Subcutaneous adipose tissue (tissue), 4 donors: Measurements from ENCODE around the gene SLC41A2. TPM values are rescaled to one million over a fixed set of nuclear protein-coding genes. Genes with fewer than 3 reads are reported as not detected.

Experiments used
- total RNA-seq, 4 donors: library from RNA; depleted of rRNA; stranded (reverse); fragments of >200 nt; gene quantifications; one replicate each; pipeline ENCODE4 v1.1.0, GENCODE V29; 2016
- TF ChIP-seq, protein P1 (sequence below): fragments of 450-650 bp; IDR thresholded peaks from one replicate; pipeline ENCODE4 v1.5.1; 2016; ENCODE audit warnings: low read depth, mild to moderate bottlenecking, control low read depth, antibody characterized with exemption, moderate library complexity

The SLC41A2 gene
- total RNA-seq, 4 donors from 2014 or later = 18.5 to 65.8 (median 36.4) TPM

DNA sequence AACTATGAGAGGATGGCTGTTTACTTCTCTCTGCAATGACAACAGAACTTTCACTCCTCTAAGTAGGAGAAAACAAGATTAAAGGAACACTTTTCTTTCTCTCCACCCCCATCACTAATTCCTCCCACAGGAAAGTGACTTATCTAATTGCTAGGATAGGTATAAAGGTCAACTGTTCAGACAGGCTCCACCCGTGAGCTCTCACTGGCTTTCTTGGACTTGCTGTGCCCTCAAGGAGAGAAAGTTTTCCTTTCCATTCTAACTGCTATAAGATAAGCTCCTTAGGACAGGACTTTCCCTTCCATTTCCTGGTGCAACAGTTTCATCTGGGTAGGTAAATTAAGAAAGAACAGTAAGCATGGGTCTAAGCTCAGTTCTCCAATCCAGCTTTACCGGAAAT lies 4.8 kb downstream of the SLC41A2 start:
- TF ChIP-seq, protein P1, sequence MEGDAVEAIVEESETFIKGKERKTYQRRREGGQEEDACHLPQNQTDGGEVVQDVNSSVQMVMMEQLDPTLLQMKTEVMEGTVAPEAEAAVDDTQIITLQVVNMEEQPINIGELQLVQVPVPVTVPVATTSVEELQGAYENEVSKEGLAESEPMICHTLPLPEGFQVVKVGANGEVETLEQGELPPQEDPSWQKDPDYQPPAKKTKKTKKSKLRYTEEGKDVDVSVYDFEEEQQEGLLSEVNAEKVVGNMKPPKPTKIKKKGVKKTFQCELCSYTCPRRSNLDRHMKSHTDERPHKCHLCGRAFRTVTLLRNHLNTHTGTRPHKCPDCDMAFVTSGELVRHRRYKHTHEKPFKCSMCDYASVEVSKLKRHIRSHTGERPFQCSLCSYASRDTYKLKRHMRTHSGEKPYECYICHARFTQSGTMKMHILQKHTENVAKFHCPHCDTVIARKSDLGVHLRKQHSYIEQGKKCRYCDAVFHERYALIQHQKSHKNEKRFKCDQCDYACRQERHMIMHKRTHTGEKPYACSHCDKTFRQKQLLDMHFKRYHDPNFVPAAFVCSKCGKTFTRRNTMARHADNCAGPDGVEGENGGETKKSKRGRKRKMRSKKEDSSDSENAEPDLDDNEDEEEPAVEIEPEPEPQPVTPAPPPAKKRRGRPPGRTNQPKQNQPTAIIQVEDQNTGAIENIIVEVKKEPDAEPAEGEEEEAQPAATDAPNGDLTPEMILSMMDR = no peak

DNA sequence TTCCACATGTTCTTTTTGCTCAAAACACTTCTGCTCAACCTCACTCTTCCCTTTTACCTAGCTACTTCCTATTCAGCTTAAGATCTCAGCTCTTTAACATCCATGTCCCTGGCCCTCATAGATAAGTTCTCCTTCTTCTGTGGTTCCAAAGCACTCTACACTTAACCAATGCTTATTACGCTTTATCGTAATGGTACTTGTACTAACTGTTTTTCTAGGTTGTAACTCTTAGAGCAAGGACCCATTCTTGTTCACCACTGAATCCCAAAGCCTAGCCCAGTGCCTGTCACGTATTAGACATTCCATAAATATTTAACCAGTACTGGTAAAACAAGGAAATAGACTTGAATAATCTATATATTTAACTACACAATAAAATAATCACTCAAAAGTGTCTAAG lies 5.3 kb downstream of the SLC41A2 start:
- TF ChIP-seq, protein P1 = no peak

DNA sequence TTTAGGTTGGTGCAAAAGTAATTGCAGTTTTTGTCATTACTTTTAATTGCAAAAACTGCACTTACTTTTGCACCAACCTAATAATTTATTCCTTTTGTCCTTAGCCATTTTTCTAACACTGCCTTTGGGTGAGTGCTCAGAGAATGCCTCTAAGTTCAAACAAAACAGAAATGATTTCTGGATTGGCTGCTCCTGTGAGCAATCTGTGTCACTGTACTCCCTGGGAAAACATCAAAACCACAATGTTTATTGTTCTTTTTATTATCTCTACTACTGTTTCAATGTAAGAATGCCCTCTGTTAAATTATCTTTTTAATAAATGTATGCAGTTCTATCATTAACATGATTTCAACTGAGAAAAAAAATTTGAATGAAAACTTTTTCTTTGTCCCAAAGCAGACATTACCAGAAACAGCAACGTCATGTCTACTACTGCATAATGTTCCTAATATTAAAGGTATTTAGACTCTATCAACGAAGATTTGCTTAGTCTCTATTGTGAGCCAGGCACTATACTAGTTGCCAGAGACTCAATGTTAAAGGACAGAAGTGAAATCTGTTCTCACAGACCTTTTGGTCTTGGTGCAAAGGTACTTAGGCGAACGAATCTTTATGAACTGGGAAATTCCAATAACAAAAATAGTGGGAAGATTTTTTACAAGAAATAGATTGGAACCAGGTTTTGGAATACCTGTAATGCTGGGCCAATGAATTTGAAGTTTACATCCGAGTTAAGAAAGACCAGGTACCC lies 6.2 kb downstream of the SLC41A2 start:
- TF ChIP-seq, protein P1 = no peak

DNA sequence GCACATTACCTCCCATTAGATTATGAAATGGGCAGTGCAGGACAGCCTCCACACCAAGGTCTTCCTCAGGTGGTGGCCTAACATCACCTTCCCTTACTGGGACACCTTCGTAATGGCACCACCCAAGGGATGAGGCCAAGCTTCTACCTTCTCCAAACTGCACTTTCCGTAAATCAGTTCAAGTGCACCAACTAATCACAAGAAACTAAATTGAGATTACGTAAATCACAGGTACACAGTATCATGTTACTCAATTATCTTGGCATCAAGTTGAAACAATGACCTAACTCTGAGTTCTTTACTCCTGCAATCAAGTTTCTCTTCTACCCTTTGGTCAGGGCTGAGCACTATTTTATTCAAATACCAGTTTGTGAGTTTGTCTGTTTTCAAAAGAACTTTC lies 13.8 kb downstream of the SLC41A2 start:
- TF ChIP-seq, protein P1 = no peak

DNA sequence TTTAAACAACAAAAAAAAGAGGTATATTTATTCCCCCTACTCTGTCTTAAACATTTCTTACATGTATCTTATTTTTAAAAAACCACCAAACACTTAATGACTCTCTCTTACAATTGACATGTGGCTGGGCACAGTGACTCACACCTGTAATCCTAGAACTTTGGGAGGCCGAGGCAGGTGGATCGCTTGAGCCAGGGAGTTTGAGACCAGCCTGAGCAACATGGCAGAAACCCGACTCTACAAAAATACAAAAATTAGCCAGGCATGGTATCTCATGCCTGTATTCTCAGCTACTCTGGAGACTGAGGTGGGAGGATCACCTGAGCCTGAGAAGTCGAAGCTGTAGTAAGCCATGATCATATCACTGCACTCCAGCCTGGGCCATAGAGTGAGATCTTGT lies 16.0 kb downstream of the SLC41A2 start:
- TF ChIP-seq, protein P1 = no peak

DNA sequence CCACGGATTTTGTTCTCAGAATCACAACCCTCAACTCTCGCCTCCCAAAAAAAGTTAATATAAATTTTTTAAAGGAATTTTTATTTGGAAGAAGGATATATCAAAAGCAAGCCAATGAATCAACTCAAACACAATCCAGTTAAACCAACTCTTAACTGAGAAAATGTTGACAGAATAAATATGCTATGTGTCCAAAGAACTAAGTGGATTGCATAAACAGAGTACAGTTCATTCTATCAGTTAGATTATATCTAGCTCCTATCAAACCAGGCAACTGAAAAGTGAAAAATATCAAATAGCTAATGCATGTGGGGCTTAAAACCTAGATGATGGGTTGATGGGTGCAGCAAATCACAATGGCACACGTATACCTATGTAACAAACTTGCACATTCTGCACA lies 16.6 kb downstream of the SLC41A2 start:
- TF ChIP-seq, protein P1 = no peak

DNA sequence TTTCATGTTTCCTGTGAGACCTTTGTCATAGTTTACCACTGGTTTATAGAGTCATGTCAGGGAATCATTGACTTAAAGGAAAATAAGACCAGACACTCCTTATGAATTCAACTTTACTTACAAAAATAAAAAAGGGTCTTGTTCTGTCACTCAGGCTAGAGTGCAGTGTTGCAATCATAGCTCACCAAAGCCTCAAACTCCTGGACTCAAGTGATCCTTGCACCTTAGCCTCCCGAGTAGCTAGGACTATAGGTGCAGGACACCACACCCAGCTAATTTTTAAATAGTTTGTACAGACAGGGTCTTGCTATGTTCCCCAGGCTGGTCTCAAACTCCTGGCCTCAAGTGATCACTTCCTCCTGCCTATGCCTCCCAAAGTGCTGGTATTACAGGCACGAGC lies 19.0 kb downstream of the SLC41A2 start:
- TF ChIP-seq, protein P1 = no peak
